Esophagus muscularis mucosa (tissue), 4 donors: Measurements from ENCODE around the gene SIK3. TPM values are rescaled to one million over a fixed set of nuclear protein-coding genes. Genes with fewer than 3 reads are reported as not detected.

Source experiments
- DNase-seq: peaks from one replicate; pipeline ENCODE4 v3.0.0-alpha.2; 2017; ENCODE audit errors: extremely low spot score
- H3K27ac ChIP-seq, 4 donors: fragments of 200-600 bp; sonication (generic); replicated peaks in 1 of 4; 1 replicate in 3 of 4; 2 replicates in 1 of 4; pipeline ENCODE4 v1.5.1; 2016 to 2019; ENCODE audit warnings: mild to moderate bottlenecking in 1 of 4
- H3K27me3 ChIP-seq, 4 donors: fragments of 200-600 bp; sonication (generic); one replicate each; pipeline versions ENCODE4 v1.5.1 to v1.6.0; 2016 to 2019
- H3K36me3 ChIP-seq, 4 donors: fragments of 200-600 bp; sonication (generic); one replicate each; pipeline ENCODE4 v1.5.1; 2016 to 2019
- H3K4me1 ChIP-seq, 4 donors: fragments of 200-600 bp; sonication (generic); one replicate each; pipeline ENCODE4 v1.5.1; 2016 to 2019
- H3K4me3 ChIP-seq, 4 donors: fragments of 200-600 bp; sonication (generic); 1 replicate in 2 of 4; 2 replicates in 2 of 4; pipeline ENCODE4 v1.5.1; 2016 to 2019; ENCODE audit warnings: mild to moderate bottlenecking in 4 of 4, moderate library complexity in 1 of 4
- H3K9me3 ChIP-seq, 4 donors: fragments of 200-600 bp; sonication (generic); 1 replicate in 3 of 4; 2 replicates in 1 of 4; pipeline ENCODE4 v1.5.1; 2016 to 2019
- CTCF ChIP-seq, 3 experiments: fragments of 200-600 bp in 2 of 3; fragments of 450-650 bp in 1 of 3; sonication (generic) in 2 of 3; IDR thresholded peaks; one replicate each; pipeline ENCODE4 v1.5.1; 2017 to 2019; ENCODE audit warnings: antibody characterized with exemption in 3 of 3, mild to moderate bottlenecking in 2 of 3, moderate library complexity in 1 of 3
- EP300 ChIP-seq: sonication (generic); formaldehyde crosslinking; IDR thresholded peaks from one replicate; pipeline ENCODE4 v1.6.1; 2017; ENCODE audit warnings: antibody characterized with exemption
- POLR2A ChIP-seq: fragments of 450-650 bp; IDR thresholded peaks from one replicate; pipeline ENCODE4 v1.6.1; 2017; ENCODE audit warnings: antibody characterized with exemption, moderate library complexity, mild to moderate bottlenecking, low read depth
- POLR2AphosphoS5 ChIP-seq, 2 donors: sonication (generic); formaldehyde crosslinking; IDR thresholded peaks; one replicate each; pipeline ENCODE4 v1.6.1; 2017; ENCODE audit warnings: antibody characterized with exemption in 2 of 2
- WGBS: methylation state at CpG from one replicate; pipeline ENCODE4 v1.1.5; 2018; 5-methylcytosine and 5-hydroxymethylcytosine counted together
- intact Hi-C: fragments of 100-400 bp; cut with DNase I; formaldehyde crosslinking; loops from one replicate; pipeline ENCODE4 v1.15.1; 2023
- total RNA-seq, 4 donors: library from RNA; depleted of rRNA; stranded (reverse); fragments of >200 nt; gene quantifications; one replicate each; pipeline versions ENCODE4 v1.1.0 to v1.2.1, GENCODE V29; 2016

The SIK3 gene
- total RNA-seq, 4 donors from 2014 or later: 39.5 to 53.5 (median 42.3) TPM

- WGBS: 37% methylated on average over 6 of the region's 6 CpGs
- Histone ChIP-seq H3K9me3 (no peaks in the 10 kb centered on the region), H3K27me3 (no peaks in the 10 kb centered on the region), H3K36me3 (no peaks in the 10 kb centered on the region), H3K4me3 (peak overlapping the region; percentile 82 to 92 (median 88)), H3K4me1 (peaks cover 32 to 75% (median 68%) of the 10 kb centered on the region in 4 donors), H3K27ac (peak overlapping the region; percentile 98 to 99 (median 99))
- intact Hi-C loops: loop anchor here (5.0 kb wide), 1 partner anchor 131 kb away; no protein-coding TSS in a partner anchor
- DNase-seq: no peak
- TF ChIP-seq EP300: no peak
- peak in 1 of 2 donors; percentile 7 for TF ChIP-seq POLR2AphosphoS5 (IDR thresholded peaks at IDR 0.05)
Observed at GRCh38 chr11:117096201-117096991, 1.8 kb downstream of the SIK3 start.

- peak overlapping the region; percentile 98 to 99 (median 99) for H3K27ac ChIP-seq
- DNase-seq: no peak
- H3K4me3 ChIP-seq: peak overlapping the region; percentile 82 to 92 (median 88)
- WGBS: 40% methylated on average over 9 of the region's 9 CpGs
- H3K27me3 ChIP-seq: no peaks in the 10 kb centered on the region
- intact Hi-C loops: loop anchor here (5.0 kb wide), 1 partner anchor 132 kb away; no protein-coding TSS in a partner anchor
- peaks cover 32 to 82% (median 75%) of the 10 kb centered on the region in 4 donors for H3K4me1 ChIP-seq
- TF ChIP-seq CTCF (IDR thresholded peaks at IDR 0.05) (no peak), POLR2A (no peak), EP300 (no peak), POLR2AphosphoS5 (IDR thresholded peaks at IDR 0.05) (no peak)
- no peaks in the 10 kb centered on the region for H3K9me3 ChIP-seq
- no peaks in the 10 kb centered on the region for H3K36me3 ChIP-seq
Observed at GRCh38 chr11:117095284-117096161, 2.7 kb downstream of the SIK3 start.

- WGBS: 10% methylated on average over 4 of the region's 4 CpGs
- intact Hi-C loops: loop anchor here (5.0 kb wide), 1 partner anchor 133 kb away; no protein-coding TSS in a partner anchor
- no peak for DNase-seq
- peak in 1 of 3 experiments; percentile 13 for TF ChIP-seq CTCF (IDR thresholded peaks at IDR 0.05)
- peak; percentile 48 to 66 for TF ChIP-seq POLR2AphosphoS5 (IDR thresholded peaks at IDR 0.05)
- TF ChIP-seq EP300: no peak
- Histone ChIP-seq H3K4me3 (peak overlapping the region in 3 of 4 donors; percentile 3 to 82 (median 11)), H3K9me3 (no peaks in the 10 kb centered on the region), H3K4me1 (peaks cover 31 to 88% (median 82%) of the 10 kb centered on the region in 4 donors), H3K36me3 (no peaks in the 10 kb centered on the region), H3K27ac (peak overlapping the region; percentile 98 to 99 (median 99)), H3K27me3 (no peaks in the 10 kb centered on the region)
Observed at GRCh38 chr11:117094776-117095175, 3.5 kb downstream of the SIK3 start.

GRCh38 chr11:117092951-117093590, 5.2 kb downstream of the SIK3 start:
- Histone ChIP-seq H3K27me3 (no peaks in the 10 kb centered on the region), H3K4me1 (peaks cover 26 to 91% (median 79%) of the 10 kb centered on the region in 4 donors), H3K4me3 (no peak overlapping the region), H3K36me3 (no peaks in the 10 kb centered on the region), H3K9me3 (no peaks in the 10 kb centered on the region), H3K27ac (peak overlapping the region; percentile 52 to 99 (median 99))
- TF ChIP-seq EP300 (no peak), POLR2A (no peak), CTCF (IDR thresholded peaks at IDR 0.05) (no peak), POLR2AphosphoS5 (IDR thresholded peaks at IDR 0.05) (no peak)
- no peak for DNase-seq
- WGBS: 74% methylated on average over 5 of the region's 5 CpGs
- intact Hi-C loops: no loop called here
